GM13976 (cell line): Measurements from ENCODE around the gene CTDSP2.

ENCODE experiments used
- DNase-seq: peaks from one replicate; pipeline ENCODE4 v3.0.0; 2012; ENCODE audit warnings: low spot score
- in situ Hi-C: fragments of 300-500 bp; cut with MboI; formaldehyde crosslinking; loops from one replicate; pipeline ENCODE4 v1.12.0; 2022; ENCODE audit warnings: low sequenced_read_pairs, mixed read lengths, inconsistent platforms; ENCODE audit not compliant: unreplicated experiment
- TF ChIP-seq, protein P1 (sequence below): IDR thresholded peaks from 2 replicates; pipeline ENCODE4 v1.5.1; 2012; ENCODE audit warnings: borderline replicate concordance, mild to moderate bottlenecking; ENCODE audit not compliant: insufficient read depth; ENCODE audit errors: extremely low read depth, missing control alignments, control extremely low read depth

The CTDSP2 gene

DNA sequence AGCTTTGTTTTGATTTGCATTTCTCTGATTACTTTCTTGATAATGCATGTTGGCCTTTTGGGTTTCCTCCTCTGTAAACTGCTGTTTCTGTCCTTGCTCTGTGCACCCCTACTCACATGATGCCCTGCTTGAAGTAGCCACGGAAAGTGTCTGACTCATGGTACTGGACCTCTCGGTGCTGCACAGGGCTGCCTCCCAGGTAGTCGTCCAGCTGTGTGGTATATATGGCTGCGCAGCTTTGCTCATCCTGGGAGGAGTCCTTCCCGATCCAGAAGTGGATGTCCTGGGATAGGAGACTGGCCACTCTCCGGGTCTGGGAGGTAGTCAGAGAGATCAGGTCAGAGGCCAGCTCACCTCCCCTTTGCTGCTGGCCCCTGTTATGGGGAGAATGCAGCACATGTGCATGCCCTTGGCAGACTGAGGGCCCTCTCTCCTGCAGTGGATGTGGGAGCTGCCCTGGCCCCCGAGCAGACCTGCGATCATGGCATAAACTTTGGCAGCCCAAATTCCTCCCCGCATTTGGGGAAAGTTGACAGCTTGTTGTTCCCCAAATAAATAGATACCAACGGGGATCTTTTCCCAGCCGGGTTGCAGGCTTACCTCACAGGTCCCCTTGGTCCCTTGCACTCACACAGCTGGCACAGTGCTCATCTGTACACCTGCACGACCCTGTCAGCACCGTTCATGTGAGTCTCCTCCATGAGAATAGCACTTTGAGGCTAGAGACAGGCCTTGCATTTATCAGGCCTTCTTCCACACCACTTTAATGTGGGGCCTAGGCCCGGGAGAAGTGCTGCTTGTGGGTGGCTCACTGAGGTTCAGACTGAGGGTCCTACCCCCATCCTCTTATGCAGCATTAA, 33.2 kb downstream of the CTDSP2 start:
- in situ Hi-C loops: no loop called here
- TF ChIP-seq, protein P1, sequence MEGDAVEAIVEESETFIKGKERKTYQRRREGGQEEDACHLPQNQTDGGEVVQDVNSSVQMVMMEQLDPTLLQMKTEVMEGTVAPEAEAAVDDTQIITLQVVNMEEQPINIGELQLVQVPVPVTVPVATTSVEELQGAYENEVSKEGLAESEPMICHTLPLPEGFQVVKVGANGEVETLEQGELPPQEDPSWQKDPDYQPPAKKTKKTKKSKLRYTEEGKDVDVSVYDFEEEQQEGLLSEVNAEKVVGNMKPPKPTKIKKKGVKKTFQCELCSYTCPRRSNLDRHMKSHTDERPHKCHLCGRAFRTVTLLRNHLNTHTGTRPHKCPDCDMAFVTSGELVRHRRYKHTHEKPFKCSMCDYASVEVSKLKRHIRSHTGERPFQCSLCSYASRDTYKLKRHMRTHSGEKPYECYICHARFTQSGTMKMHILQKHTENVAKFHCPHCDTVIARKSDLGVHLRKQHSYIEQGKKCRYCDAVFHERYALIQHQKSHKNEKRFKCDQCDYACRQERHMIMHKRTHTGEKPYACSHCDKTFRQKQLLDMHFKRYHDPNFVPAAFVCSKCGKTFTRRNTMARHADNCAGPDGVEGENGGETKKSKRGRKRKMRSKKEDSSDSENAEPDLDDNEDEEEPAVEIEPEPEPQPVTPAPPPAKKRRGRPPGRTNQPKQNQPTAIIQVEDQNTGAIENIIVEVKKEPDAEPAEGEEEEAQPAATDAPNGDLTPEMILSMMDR: no peak
- DNase-seq: no peak

DNA sequence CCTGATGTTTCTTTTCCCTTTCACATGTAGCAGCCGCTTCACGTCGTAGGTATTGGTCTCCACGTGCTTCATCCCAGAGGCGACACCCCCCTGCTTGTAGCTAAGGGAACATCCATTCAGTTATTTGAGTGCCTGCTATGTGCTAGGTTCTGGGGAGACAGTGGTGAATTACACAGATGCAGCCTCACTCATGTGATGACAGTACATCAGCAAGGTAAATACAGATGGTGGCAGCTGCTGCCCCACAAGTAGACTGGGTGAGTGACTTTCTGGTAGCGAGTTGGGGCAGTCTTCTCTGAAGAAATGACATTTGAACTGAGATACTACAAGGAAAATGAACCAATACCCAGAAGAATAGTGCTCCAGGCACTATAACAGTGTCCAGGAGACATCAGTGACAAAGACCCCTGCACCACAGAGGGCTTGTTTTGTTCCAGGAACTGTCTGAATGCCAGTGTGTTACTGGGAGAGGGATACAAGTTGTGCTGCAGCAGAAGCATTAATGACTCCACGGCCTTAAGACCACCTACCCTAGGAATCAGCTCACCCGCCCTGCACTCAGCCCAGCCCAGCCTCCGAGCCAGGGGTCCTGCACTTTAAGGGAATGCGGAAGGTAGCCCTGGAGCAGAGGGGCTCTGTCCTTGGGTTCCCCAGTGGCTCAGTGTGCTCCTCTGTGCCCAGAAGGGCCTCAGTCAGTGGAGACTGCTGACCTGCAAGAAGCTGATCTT, 35.3 kb downstream of the CTDSP2 start:
- TF ChIP-seq, protein P1: no peak
- in situ Hi-C loops: no loop called here
- DNase-seq: no peak

DNA sequence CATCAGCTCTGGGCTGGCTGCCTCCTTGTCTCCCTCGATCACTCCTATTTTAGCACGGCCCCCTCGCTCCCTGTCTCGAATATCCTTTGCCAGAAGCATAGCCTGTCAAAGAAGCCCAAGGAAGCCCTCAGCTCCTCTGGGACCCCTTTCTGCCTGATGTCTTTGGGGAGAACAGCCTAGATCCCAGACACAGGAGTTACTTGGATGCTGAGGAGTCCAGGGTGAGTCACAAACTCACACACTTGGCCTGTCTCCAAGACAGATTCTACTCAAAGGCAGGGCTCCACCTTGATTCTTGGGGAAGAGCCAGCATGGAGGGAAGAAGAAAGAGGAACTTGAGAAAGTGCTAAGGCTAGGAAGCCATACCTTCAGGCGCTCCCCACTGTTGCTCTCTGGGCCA, 36.1 kb downstream of the CTDSP2 start:
- TF ChIP-seq, protein P1: no peak
- in situ Hi-C loops: no loop called here
- DNase-seq: no peak

DNA sequence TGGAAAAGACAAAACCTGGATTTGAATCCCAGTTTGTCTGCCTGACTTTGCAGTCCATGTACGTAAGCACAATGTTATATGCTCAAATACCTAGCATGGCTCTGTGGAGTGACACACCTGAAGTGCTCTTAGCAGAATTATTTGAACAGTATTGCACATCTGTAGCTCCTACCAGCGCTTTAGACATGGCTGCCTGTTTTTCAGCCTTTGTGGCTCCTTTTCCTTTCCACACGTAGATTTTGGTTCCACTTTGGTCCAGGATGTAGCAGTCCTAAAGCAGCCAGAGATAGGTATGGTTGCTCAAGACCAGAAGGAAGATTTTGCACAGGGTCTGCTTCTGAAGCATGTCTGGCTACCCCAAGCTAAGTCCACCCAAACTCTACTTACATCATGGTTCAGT, 37.1 kb downstream of the CTDSP2 start:
- TF ChIP-seq, protein P1: no peak
- DNase-seq: no peak
- in situ Hi-C loops: no loop called here

DNA sequence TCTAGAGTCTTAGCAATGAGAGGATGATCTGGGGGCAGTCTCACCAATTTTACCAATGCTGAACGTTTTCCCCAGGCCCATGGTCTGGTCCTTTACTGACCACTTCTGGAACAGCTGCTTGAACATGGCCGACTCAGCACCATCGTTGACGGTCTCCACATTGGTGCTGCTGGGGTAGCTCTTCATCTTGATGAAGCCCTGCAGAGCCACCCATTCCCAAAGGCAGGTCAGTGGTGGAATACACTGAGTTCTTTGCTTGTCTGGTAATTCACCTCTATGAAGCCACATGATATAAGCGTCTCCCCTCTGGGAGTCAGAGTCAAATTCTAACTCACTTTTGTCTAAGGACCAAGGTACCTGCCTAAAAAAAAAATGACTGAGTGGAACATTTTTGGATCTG, 38.2 kb downstream of the CTDSP2 start:
- TF ChIP-seq, protein P1: no peak
- DNase-seq: no peak
- in situ Hi-C loops: no loop called here

DNA sequence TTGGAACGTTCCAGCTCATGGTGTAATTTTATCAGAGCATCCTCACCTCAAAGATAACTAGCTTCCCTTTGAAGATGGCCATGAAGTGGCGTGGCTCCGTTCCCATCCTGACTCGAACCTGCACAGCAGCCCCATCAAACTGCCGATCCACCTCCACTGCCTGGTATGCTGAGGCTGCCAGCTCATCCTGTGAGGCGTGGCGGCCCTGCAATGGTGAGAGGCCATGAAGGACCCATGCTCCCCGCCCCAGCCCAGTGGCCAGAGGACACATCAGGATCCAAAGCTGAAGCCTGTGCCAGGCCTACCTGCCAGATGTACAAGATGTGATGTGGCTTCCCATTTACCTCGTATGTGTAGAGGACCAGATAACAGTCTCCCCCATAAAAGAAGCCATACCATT, 39.2 kb downstream of the CTDSP2 start:
- in situ Hi-C loops: no loop called here
- TF ChIP-seq, protein P1: no peak
- DNase-seq: no peak
